Right forelimb (tissue), 1 donor: ENCODE data around the gene INAFM2.
A peak's percentile ranks its signal among the peaks of the same experiment; 100 is the strongest.

Experiments
- DNase-seq: peaks from one replicate; pipeline ENCODE4 v3.0.0-alpha.2; 2018

Gene INAFM2

DNA sequence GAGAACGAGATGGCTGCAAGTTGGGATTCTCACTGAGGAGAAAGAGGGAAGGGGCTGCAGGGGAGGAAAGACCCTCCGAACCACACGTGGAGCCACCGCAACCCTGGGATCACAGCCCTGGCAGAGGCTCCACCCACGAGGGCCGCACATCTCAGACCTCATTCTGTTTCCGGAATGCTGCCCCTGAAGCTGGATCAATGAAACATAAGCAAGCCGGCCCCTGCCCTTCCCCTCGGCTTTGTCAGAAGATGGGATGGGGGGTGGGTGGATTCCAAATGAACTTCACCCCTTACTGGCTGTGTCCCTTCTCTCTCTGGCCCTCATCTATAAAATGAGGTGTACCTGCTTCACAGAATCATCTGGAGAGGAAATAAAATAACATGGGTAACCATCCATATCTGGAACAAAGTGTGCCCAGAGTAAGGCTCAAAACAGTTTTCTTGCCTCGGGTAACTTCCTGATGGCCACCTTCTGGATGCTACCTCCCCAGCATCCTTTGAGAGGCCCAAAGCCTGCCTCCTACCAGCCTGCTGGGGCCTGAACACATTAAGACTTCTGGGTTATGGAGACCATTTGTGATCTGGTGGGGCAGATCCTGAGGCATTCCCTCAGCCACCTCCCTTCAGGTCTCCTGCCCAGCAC lies 21.9 kb downstream of the INAFM2 start:
- no peak for DNase-seq

DNA sequence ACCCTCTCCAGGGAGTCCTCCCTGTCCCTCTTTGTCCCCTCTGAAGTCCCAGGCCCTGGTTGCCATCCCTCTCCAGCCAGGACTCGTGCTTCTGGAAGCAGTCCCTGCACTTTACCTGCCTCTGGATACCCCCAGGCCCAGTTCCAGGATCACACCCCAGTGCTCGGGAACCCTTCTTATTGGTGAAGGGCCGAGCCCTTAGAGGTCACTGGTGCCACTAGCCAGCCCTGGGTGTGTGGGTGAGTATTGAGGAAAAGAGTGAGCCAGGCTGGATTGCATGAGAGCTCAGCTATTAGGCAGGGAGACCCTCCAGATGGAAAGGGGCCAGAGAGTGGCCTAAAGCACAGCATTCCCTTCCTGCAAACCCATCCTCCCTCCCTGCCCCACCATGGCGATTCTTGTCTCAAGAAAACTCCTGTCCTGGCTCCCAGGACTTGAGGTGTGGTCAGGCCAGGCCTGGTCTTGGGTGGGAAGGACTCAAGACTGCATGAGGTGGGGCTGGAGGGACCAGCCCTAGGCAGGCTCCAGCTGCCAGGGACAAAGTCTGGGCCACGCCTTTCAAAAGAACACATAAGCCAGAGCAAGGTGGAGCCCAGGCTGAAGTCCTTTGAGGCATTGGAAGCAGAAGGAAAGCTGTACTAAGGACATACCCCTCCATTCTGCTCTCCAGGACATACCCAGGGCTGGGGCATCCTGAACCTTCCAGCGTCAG lies 22.5 kb downstream of the INAFM2 start:
- no peak for DNase-seq

DNA sequence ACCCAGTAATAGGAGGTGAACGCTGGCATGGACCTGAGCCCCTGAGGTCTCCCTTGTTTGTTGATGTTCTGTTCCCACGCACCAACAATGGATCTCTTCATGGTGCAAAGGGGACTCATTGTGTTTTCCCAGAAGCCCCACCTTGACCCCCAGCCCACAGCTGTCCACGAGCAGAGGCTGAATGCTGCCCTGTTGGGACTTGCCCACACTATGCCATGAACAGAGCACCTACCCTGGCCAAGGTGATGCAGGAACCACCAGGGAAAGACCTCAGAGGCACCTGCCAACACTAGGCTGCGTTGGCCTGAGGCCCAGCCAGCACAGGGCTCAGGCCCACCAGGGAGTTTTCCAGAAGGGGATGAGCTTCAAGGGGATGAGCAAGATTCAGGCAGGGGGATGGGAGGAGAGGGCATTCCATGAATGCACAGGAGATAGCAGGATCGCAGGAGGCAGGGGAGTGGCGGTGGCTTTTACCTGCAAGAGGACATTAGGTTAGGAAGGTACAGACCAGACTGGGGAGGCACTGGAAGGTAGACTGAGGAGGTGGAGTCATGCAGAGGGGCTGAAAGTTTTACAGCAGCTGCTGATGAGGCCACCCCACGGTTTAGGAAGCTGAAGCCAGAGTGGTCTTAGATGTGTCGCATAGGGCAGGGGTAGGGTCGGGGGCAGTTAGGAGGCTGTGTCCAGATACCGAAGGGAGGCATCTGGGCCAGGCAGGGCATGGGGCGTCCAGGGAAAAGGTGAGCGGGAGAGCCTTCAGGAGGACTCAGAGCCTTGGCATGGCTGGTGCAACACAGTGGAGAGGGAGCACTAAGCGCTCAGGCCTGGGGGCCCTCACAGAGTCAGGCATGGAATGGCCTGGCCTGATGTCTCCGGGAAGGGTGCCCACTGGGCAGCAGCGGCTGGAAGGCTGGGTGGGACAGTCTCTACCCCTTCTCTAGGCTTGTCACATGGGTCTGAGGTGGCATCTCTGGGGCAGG lies 23.4 kb downstream of the INAFM2 start:
- no peak for DNase-seq

GRCh38 chr15:40347559-40348473 lies 24.3 kb downstream of the INAFM2 start:
- no peak for DNase-seq

DNA sequence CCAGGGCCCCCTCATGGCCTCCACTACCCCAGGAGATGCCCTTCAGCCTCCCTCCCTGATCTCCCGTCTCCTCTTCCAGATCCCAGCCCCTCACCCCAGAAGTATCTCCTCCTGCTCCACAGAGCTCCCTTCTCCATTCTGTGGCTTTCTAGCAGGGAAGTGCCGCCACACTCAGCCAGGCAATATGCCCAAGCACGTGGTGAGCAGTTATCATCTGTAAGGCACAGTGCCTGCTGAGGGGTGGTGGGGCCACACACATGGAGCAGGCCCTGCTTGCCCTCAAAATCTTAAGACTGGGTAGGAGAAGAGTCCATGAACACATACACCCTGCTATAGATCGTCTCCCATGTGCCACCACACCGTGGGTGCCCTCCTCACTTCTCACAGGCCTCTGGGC lies 25.0 kb downstream of the INAFM2 start:
- DNase-seq, result no peak

GRCh38 chr15:40349163-40349562 lies 25.7 kb downstream of the INAFM2 start:
- no peak for DNase-seq

DNA sequence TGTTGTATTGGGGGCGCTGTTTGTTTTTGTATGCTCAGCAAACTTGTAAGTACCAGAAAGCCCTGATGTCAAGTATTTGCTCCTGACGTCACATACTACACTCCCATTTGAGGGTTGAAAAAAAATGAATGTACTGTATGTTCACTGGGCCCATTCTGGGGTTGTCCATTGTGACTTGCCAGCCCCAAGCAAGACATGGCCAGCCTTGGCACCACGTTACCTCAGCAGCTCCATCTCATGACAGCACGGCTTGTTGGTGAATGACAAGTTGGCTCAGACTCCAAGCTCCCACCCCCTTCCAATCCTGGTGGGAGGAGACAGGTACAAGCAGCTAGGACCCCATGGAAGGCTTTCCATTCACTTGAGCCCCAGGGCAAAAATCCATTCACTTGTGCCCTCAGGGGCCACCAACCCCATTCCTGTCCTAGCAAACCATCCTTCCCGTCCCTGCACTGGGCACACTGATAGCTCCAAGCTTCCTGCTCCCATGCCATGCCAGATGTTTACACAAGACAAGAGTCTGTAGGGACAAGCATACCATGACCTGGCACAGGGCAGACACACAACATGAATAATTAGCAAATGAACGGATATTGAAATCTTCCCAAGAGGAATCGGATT lies 28.9 kb downstream of the INAFM2 start:
- DNase-seq, result no peak

DNA sequence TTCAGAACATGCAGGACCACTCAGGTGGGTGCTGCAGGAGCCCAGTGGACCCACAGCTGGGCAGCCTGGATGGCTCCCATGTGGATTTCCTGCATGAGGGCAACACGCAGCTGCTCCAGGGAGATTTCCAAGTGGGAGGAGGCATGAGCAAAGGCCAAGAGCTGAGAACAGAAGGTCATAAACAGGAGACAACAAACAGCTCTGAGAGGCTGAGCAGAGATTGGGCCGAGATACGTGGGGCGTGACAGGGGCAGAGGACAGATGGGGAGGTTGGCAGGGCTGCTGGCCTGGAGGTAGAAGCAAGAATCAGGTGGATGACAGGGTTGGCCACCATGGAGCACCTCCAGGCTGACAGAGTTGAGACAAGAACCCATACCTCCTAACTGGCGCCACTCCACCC lies 30.2 kb downstream of the INAFM2 start:
- DNase-seq, result no peak

GRCh38 chr15:40354408-40355171 lies 31.1 kb downstream of the INAFM2 start:
- DNase-seq, result no peak

- no peak for DNase-seq
These were observed 32.6 kb downstream of the INAFM2 start for GRCh38 chr15:40355976-40356585.

GRCh38 chr15:40357246-40357645 lies 33.8 kb downstream of the INAFM2 start:
- DNase-seq, result no peak

DNA sequence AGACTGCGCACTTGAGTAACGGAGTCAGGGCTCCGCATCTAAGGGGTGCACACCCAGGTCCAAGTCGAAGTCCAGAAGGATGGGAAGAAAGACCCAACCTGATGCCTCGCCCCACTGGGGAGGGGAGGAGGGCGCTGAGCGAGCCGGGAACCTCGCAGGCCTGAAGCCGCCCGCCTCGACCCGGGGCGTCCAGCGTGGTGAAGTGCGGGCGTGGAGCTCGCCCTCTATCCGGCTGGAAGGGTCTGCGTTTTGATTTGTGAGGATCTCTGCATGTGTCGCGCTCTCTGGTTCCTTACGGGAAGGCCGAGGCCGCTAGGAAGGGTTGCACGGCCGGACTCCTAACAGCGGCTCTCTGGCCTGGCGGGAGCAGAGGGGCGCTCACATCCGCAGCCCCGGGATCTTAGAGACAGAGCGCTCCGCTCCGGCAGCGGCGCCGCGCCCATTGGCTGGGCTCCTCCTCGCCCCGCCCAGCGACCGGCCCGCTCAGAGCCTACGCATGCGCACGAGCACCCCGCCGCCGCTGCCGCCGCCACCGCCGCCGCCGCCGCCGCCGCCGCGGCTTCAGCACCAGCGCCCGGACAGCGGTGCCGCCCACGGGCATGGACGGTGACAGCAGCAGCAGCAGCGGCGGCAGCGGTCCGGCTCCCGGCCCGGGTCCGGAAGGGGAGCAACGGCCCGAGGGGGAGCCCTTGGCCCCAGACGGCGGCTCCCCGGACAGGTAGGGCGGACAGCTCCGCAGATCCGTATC lies 34.4 kb downstream of the INAFM2 start, which contains the start of gene DISP2:
DISP2 (plus strand) TSS at position 497 of the 748 bp plus-strand sequence; CDS start at position 600, 103 bp downstream.
- DNase-seq, result peak; percentile 94

DNA sequence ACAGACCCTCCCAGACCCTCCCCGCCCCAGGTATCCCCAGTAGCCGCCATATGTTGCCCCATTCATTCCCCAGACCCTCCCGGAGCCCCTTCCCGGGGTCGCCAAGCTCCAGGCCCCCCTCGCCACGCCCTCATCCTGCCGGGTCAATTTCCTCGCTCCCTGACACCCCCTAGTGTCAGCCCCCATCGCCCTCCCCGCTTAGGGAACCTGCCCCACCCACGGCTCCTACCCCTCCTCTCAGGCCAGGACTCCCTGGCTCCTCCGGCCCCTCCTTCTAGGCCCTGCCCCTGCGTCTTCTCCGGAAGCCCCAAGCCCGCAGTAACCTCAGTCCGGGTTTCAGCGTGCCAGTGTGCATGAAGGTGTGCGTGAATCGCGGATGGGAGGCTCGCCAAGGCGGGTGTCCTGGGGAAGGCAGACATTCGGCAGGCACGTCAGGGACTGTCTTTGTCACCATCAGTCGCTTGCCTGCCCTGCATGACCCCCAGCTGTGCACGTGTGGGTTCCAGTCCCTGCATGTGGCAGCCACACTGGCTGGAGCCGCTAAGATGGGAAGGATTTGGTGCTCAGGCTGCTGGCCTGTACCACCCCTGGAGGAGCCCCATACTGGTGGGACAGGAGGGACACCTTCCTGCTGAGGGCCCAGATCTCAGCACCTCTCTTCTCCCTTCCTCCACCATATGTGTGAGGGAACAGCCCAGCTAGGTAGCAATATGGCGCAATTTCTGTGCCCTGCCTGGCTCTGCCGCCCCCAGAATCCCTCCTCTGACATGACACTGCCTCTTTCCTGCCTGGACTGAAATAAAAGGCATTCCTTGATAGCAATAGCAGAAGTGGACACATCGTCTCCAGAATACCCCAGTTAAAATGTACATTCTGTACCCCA lies 35.2 kb downstream of the INAFM2 start:
- no peak for DNase-seq

DNA sequence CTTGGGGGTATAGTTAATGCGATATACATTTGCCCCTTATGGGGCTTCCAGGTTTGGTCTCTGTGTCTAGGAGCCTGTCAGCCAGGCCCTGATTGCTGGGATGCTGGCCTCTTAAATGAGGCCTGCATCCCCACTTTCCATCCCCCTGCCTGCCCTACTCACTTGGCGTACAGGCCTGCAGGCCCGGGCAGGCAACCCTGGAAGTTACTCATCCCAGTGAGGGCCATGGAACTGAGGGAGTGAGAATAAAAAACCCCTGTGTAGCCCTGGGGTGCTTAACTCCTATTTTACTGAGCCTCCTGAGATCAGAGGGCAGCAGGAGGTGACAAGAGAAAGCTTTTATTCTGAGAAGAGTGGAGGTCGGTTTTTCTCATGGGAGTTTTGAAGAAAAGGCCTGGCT lies 36.5 kb downstream of the INAFM2 start:
- no peak for DNase-seq

DNA sequence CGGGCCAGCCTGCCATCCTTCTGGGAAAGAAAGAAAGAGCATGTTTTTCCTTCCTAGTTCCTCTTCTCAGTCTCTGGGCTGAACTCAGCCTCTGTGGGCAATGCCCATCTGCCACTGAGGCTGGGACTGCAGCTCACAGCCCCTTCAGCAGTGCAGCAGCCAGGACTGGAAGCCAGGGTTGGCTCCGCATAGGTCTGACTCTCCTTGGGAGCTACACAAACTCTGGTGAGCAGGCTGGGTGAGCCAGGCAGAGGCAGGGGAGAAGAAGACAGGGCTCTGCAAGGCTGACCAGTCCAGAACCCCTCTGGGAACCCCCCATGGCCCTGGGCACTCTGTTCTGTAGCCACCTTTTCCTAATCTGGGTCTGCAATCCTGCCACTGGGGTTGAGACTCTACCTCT lies 38.1 kb downstream of the INAFM2 start:
- DNase-seq, result no peak

- no peak for DNase-seq
These were observed 40.1 kb downstream of the INAFM2 start for GRCh38 chr15:40363611-40364010.

- no peak for DNase-seq
These were observed 40.8 kb downstream of the INAFM2 start for GRCh38 chr15:40364251-40364650.

GRCh38 chr15:40365016-40365415 lies 41.5 kb downstream of the INAFM2 start:
- no peak for DNase-seq
